D721Med (cell line): ENCODE data around the gene SYMPK.

Experiments
- DNase-seq: peaks from one replicate; pipeline ENCODE4 v3.0.0; 2011; ENCODE audit warnings: low spot score; ENCODE audit not compliant: insufficient read length
- FAIRE-seq: peaks from 2 replicates; lab custom pipeline; 2011; peaks lifted over from hg19 to GRCh38; lab: Jason Lieb, UNC
- TF ChIP-seq, protein P1 (sequence below): IDR thresholded peaks from 2 replicates; pipeline ENCODE4 v1.5.1; 2012; ENCODE audit warnings: mild to moderate bottlenecking, control low read depth; ENCODE audit not compliant: insufficient read depth; ENCODE audit errors: missing control alignments

Gene SYMPK

DNA sequence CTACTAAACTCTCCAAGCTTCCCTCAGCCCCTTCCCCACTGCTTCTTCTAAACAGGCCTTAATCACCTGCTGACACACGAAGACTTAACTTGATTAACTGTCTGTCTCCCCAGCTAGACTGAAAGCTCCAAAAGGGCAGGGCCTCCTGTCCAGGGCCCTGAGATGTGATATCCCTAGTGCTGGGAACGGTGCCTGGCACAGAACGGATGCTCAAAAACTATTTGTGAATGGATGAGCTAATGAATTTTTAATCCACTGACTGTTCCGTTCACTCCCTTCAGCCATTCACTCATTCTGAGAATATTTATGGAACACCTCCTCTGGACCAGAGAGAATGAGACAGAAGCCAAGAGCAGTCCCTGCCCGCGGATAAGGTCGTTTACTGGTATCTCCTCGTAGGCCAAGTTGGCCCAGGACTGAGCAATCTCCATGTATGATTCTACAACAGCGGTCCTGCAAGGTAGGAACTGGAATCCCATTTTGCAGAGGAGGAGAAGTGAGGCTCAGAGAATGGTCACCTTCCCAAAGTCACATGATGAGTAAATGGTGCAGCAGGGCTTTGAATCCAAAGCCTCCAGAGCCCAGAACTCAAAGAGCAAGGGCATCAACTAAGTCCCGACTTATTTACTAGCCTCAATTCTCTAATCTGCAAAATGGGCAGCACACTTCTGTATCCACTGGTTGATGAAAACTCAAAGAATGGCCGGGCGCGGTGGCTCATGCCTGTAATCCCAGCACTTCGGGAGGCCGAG is 73.7 kb downstream of the SYMPK start:
- no peak for DNase-seq
- TF ChIP-seq, protein P1, sequence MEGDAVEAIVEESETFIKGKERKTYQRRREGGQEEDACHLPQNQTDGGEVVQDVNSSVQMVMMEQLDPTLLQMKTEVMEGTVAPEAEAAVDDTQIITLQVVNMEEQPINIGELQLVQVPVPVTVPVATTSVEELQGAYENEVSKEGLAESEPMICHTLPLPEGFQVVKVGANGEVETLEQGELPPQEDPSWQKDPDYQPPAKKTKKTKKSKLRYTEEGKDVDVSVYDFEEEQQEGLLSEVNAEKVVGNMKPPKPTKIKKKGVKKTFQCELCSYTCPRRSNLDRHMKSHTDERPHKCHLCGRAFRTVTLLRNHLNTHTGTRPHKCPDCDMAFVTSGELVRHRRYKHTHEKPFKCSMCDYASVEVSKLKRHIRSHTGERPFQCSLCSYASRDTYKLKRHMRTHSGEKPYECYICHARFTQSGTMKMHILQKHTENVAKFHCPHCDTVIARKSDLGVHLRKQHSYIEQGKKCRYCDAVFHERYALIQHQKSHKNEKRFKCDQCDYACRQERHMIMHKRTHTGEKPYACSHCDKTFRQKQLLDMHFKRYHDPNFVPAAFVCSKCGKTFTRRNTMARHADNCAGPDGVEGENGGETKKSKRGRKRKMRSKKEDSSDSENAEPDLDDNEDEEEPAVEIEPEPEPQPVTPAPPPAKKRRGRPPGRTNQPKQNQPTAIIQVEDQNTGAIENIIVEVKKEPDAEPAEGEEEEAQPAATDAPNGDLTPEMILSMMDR: no peak
- no peak for FAIRE-seq

DNA sequence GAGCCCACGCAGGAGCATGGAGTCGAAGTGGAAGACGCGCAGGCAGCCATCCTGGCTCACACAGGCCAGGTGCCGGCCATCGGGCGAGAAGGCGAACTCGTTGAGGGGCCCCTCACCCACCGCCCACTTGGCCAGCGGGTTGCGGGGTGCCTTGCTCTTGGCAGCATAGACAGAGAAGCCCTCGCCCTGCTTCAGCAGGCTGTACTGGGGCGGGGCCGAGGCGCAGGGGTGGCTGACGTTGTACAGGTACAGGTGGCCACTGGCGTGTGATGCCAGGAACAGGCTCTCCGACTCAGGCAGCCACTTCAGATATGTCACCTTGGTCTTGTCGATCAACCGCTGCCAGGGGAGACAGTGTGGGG is 76.4 kb downstream of the SYMPK start:
- DNase-seq (no peak), FAIRE-seq (no peak)
- TF ChIP-seq, protein P1: no peak

DNA sequence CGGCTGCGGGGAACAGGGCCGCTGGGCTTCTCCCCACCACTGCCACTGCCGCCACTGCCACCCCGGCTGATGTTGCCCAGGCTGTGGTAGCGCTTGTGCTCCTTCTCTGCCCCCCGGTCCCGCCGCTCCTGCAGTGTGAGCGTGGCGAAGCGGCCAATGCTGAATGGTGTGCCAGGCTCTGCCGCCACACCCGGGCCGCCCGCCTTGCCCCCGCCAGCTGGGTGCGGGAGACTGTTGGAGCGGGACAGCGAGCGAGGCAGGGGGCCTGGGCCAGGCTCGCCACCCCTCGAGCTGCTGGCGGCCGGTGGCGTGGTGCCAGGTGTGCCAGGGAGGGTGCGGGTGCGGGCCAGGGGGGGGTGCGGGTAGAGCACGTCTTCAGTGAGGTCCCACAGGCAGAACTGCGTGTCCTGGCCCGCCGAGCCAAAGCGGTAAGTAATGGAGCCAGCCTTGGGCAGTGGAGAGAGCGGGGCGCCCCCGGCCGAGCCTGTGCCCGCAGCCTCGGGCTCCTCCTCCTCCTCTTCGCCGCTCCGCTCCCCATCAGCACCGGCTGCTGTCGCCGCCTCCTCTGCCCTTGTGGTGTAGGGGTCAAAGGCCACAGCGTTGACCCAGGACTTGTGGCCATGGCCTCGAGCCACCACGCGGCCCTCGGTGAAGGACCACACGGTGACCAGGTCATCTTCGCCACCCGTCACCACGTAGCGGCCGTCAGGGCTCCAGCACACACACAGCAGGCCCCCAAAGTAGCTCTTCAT is 77.0 kb downstream of the SYMPK start:
- no peak for FAIRE-seq
- no peak for DNase-seq
- TF ChIP-seq, protein P1: no peak

DNA sequence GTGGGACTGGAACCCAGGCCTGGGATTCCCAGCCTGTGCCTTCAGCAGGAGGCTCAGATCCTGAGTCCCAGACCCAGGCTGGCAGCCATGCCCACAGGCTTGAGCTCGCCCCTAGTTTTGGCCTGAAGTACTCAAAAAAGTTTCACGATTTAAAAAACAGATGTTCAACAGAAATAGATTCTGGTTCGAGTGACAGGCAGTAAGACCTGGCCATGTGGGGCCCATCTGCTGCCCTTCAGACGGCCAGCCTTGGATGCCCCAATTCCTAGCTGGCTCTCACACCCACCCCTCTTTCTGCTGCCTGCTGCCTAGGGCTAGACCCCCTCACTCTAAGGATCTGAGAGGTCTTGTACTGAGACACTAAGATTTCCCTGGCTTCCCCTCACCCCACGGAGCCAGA is 77.8 kb downstream of the SYMPK start:
- no peak for FAIRE-seq
- TF ChIP-seq, protein P1: no peak

DNA sequence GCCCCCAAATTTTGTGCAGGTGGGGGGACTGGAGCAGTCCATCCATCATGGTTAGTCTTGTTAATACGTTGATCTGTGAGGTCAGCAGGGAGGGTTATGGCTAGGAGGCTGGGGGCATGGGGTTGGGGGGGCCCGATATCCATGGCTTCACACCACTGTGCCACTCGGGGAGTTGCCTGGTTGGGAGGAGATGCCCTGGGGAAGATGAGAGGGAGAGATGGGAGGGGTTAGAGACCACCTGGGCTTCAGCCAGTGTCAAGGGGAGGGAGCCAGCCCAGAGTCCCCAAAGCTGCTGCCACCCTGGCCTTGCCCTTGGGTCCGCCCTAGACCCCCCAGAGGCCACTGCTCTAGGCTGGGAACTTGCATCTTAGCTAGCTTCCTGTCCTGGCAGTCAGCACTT is 78.9 kb downstream of the SYMPK start:
- DNase-seq (no peak), FAIRE-seq (no peak)
- TF ChIP-seq, protein P1: no peak

More for the DNA sequence above, 77.8 kb downstream of the SYMPK start:
- no peak for DNase-seq

DNA sequence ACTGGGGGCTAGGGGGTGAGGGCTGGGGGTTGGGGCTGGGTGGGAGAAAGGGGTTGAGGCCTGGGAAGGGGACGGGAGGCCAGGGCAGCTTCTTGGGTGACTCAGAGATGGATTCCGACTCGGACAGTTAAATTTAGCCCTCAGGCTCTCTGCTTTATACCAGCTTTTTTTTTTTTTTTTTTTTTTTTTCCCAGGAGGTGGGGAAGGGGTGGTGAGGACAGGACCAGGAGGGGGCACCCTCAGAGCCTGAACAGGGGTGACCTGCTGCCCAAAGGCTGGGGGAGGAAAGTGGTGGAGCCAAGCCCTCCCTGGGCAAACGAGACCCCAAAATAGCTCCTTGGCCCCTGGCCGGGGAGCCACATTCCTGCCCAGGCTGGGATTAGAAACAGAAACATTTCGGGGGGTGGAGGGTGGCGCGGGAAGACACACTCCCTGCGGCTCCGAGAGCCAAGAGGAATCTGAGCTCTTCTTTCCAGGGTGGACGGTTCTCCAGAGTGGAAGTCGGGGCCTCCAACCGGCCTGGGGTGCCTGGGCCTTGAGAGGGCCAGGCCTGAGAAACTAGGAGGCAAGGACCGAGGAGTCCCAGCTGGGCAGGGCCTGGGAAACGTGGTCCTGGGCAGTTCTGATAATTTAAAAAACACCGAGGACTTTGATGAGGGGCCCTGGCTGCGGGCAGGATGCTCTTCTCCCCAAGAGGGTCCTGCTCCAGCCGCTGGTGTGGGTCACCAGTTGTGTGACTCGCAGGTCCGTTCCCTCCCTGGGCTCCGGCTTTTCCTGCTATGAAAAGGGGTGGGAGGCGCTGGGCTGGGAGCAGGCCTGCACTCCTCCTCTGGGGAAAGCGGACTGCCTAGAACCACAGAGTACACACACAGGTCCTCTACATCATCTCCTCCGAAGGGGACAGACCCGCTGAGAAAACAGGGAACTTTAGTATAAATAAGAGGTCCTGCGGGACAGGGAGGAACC is 79.8 kb downstream of the SYMPK start:
- DNase-seq: no peak
- TF ChIP-seq, protein P1: no peak
- no peak for FAIRE-seq
